Body of pancreas (tissue), 4 donors: Measurements from ENCODE around the gene COBL.

ENCODE experiments used
- POLR2A ChIP-seq, 3 donors: fragments of 450-650 bp; IDR thresholded peaks; one replicate each; pipeline ENCODE4 v1.6.1; 2016; ENCODE audit warnings: antibody characterized with exemption in 3 of 3, mild to moderate bottlenecking in 2 of 3
- TF ChIP-seq, protein P1 (sequence below), 7 experiments: fragments of 450-650 bp in 4 of 7; fragments of 200-600 bp in 3 of 7; sonication (generic) in 3 of 7; IDR thresholded peaks; one replicate each; pipeline ENCODE4 v1.5.1; 2016 to 2019; ENCODE audit warnings: antibody characterized with exemption in 7 of 7

DNA sequence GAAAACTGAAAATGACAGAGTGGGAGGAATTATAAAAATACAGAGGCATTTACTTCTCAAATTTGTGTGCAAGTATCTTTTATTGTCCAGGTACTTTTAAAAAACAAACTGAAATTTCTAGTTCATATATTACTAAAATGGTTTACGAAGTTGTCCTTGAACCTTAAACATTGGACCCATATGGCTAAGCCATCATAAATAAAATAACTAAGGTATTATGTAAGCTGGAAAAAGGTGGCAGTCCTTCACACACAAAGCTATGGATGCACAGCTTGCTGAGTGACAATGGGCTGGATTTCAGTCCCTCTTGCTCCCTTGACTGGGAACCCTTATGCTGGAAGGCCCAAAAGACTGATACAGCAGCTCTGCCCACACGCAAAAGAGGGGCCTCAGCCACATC, 66.1 kb downstream of the COBL start:
- TF ChIP-seq POLR2A (IDR thresholded peaks at IDR 0.05) = no peak
- TF ChIP-seq, protein P1, sequence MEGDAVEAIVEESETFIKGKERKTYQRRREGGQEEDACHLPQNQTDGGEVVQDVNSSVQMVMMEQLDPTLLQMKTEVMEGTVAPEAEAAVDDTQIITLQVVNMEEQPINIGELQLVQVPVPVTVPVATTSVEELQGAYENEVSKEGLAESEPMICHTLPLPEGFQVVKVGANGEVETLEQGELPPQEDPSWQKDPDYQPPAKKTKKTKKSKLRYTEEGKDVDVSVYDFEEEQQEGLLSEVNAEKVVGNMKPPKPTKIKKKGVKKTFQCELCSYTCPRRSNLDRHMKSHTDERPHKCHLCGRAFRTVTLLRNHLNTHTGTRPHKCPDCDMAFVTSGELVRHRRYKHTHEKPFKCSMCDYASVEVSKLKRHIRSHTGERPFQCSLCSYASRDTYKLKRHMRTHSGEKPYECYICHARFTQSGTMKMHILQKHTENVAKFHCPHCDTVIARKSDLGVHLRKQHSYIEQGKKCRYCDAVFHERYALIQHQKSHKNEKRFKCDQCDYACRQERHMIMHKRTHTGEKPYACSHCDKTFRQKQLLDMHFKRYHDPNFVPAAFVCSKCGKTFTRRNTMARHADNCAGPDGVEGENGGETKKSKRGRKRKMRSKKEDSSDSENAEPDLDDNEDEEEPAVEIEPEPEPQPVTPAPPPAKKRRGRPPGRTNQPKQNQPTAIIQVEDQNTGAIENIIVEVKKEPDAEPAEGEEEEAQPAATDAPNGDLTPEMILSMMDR (IDR thresholded peaks at IDR 0.05) = no peak
